ENCODE data around the gene SUGP2.

SUGP2 gene

GRCh38 chr19:19033426-19034203 is at the start of gene SUGP2, which contains the start of gene ARMC6:
Gene SUGP2 (minus strand): TSS chr19:19033517. CDS start chr19:19031071, 2,446 bp downstream.
Gene ARMC6 (plus strand): TSS chr19:19033603. CDS start chr19:19034210, 607 bp downstream.
- peak; percentile 95 for DNase-seq

GRCh38 chr19:19081642-19082151 is 48.4 kb upstream of the SUGP2 start:
- no peak for DNase-seq

DNA sequence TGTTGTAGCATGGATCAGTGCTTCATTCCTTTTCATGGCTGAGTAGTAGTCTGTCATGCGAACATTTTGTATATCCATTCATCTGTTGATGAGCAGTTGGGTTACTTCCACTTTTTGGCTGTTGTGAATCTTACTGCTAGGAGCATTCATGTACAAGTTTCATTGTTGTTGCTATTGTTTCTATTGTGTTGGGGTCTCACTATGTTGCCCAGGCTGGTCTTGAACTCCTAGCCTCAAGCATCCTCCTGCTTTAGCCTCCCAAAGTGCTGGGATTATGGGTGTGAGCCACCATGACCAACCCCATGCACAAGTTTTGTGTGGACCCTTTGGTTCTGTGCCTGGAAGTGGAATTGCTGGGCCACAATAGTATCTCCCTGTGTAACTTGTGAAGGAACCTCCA is 46.3 kb upstream of the SUGP2 start:
- no peak for DNase-seq

DNA sequence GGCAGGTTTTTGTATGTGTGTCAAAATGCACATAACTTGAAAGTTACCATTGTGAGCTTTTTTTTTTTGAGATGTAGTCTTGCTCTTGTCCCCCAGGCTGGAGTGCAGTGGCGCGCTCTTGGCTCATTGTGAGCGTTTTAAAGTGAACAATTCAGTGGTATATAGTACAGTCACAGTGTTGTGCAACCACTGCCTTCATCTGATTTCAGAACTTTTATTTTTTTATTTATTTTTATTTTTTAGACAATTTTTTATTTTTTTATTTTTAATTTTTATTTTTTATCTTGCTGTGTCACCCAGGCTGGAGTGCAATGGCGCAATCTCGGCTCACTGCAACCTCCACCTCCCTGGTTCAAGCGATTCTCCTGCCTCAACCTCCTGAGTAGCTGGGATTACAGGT is 45.5 kb upstream of the SUGP2 start:
- no peak for DNase-seq

- DNase-seq, result no peak
Observed at GRCh38 chr19:19077103-19077502, 43.8 kb upstream of the SUGP2 start.

- no peak for DNase-seq
Observed at GRCh38 chr19:19076476-19076875, 43.2 kb upstream of the SUGP2 start.

- no peak for DNase-seq
Observed at GRCh38 chr19:19075126-19075525, 41.8 kb upstream of the SUGP2 start.

GRCh38 chr19:19074196-19074882 is 41.0 kb upstream of the SUGP2 start:
- peak; percentile 20 for DNase-seq

DNA sequence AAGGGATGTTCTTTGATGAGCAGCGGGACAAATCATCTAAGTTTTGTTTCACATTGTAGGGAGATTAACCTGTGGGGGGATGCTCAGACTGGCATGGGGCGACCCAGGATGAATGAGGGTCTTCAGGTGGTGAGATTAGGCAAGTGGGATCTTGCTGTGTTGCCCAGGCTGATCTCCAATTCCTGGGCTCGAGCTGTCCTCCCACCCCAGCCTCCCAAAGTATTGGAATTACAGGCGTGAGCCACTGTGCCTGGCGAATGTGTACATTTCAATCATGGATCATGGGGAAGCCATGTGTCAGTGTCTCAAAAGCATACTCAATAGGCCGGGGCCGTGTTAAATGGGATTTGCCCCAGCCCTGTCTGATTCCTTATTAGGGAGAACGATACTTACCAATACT is 38.6 kb upstream of the SUGP2 start:
- DNase-seq, result no peak

- DNase-seq, result no peak
Observed at GRCh38 chr19:19068659-19069654, 35.6 kb upstream of the SUGP2 start.

DNA sequence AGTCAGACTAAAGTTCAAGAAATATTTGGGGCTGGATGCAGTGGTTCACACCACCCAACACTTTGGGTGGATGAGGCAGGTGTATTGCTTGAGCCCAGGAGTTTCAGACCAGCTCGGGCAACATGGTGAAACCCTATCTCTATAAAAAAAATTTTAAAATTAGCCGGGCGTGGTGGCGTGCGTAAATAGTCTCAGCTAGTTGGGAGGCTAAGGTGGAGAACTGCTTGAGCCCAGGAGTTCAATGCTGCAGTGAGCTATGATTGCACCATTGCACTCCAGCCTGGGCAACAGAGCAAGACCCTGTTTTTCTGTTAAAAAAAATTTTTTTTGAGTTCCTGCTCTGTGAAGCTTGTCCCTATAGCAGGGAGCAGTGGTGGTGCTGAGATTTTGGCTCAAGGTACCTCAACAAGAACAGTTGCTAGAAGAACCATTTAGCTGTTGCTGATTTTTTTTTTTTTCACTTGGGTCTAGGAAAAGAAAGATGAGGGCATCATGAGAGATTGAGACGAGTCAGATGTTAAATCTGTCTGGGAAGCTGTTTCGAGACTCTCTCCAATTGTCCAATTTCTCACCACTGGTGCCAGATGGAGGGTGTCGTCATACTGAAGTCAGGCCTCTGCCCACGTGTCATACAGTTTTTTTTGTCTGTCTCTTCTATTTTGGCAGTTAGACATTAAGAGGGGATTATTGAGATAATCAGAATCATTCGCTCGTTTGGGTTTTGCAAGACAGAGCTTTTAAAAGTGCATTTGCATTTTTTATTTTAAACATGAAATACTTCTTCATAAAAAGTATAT is 34.2 kb upstream of the SUGP2 start:
- no peak for DNase-seq

- DNase-seq, result peak; percentile 50
Observed at GRCh38 chr19:19064811-19065745, 31.8 kb upstream of the SUGP2 start.

- no peak for DNase-seq
Observed at GRCh38 chr19:19064098-19064722, 30.9 kb upstream of the SUGP2 start.

- DNase-seq, result peak; percentile 99
Observed at GRCh38 chr19:19063183-19064097, 30.1 kb upstream of the SUGP2 start, which contains the start of gene SLC25A42. Gene SLC25A42 (plus strand): TSS chr19:19063994. CDS start chr19:19096125, 32,131 bp downstream.

DNA sequence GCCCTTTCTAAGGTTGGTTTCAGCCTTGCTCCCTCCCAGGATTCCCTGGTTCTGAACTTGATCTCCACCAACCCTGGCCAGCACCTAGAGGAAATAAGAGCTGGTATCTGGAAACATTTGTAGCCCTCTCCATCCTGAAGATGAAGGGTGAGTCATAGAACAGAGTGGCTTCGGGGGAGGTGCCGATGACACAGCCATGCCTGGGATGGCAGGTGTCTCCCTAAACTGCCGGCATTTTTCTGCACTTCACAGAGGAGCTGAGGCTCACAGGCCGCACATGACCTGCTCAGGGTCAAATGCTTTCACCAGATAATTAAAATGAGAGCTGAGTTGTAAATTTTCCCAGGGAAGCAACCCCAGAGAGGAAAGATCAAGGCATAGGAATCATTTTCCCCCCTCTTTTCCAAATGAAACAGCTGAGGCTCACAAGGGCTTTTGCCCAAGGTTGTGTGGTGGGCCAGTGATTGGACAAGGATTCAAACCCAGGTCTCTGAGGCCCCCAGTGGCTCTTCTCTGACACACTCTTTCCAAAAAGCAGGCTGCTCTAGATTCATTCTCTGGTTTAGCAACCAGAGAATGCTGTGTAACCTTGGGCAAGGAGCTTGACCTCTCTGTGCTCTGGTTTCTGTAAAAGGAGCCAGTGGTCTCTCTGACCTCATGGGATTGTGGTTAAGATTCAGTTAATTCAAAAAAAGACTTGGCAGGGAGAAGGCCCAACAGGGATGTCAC is 29.3 kb upstream of the SUGP2 start:
- DNase-seq, result no peak

- no peak for DNase-seq
Observed at GRCh38 chr19:19061506-19061905, 28.2 kb upstream of the SUGP2 start.

GRCh38 chr19:19059837-19060611 is 26.7 kb upstream of the SUGP2 start:
- DNase-seq, result no peak
